HG03469 (cell line): ENCODE measurements around the gene ANKMY2.
"Not testable (repeated sequence)": the region's sequence is repeated elsewhere in the genome, so short reads cannot be mapped to it uniquely, and the experiment has no call there.

Source experiments
- ATAC-seq: cut with Tn5 transposase; IDR thresholded peaks from one replicate; pipeline ENCODE4 v1.9.1; 2021; ENCODE audit warnings: mild to moderate bottlenecking, moderate library complexity, moderate number of reproducible peaks; ENCODE audit not compliant: unreplicated experiment

The ANKMY2 gene

GRCh38 chr7:16627236-16627635, 18.3 kb downstream of the ANKMY2 start:
- ATAC-seq = no peak

DNA sequence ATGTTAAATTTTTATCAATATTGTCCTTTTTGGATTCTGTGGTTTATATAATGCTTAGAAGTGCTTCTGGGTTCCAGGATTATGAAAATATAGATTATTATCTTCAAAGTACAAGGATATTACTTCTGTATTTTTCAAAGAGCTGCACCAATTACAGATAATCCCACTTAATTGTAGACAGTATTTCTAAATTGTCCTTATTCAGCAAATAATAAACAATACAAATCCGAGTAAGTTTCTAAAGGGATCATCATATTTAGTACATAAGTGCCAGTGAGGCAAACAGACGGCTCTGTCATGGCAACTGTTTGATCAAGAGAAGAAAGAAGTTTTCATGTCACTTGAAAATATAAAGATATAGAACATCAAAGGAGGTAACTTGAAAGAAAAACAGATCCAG, 19.2 kb downstream of the ANKMY2 start:
- no peak for ATAC-seq

DNA sequence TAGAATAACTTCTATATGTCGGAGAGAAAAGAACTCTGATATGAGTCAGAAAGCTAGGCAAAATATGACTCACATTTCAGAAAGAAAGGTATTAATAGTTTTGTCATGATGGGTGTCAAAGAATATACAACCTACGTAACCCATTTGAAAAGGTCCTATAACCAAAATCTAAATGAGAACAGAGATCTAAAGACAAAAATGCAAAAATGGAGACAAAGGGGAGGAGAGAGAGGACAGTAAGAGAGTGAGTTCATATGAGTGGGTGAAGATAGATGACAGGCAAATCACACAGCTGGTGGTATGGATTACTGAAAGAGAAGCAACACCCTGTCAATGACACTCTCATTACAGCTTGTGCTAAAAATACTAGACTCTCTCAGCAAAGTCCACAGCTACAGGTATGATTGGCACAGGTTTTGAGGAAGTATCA, 25.6 kb downstream of the ANKMY2 start:
- peak; percentile 93 for ATAC-seq

GRCh38 chr7:16616542-16616941, 29.0 kb downstream of the ANKMY2 start:
- no peak for ATAC-seq

- ATAC-seq = no peak
Measured at GRCh38 chr7:16616122-16616521, 29.4 kb downstream of the ANKMY2 start.

DNA sequence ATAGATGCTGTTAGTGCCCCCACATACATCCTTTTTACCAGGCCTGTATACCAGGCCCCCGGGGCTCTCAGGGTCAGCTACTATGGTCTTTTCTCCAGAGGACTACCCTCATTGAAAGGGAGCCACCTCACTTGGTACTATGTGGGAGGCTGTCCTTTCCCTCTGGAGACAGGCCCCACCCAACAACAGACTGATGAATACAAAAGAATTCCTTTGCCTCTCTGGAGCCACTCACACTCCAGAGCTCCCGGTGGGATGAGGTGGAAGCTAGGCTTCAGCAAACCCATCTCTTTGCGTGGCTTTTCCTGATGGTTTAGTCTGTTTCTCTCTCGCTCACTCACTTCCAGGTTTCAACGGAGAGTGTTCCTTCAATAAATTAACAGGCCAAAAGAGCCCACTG, 30.3 kb downstream of the ANKMY2 start:
- no peak for ATAC-seq

GRCh38 chr7:16611711-16612110, 33.8 kb downstream of the ANKMY2 start:
- no peak for ATAC-seq

- ATAC-seq = peak; percentile 82
Measured at GRCh38 chr7:16609842-16610450, 35.6 kb downstream of the ANKMY2 start.

- ATAC-seq = no peak
Measured at GRCh38 chr7:16606704-16607103, 38.9 kb downstream of the ANKMY2 start.

DNA sequence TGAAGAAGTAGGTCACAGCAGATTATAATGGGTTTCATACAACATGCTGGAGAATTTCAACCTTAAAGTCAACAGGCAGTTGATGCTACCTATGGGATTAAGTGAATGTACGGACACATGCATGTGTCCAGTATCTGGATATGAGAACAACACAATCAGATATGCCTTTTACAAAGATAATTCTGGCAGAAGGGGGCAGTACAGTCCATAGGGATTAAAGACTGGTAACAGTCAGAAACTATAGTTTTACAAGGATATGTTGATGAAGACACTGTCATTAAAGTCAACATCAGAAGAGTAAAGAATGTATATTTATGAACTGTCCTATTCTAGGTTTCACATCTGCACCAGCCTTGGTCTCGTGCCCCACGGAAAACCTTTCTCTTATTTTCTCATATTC, 41.5 kb downstream of the ANKMY2 start:
- ATAC-seq = no peak

DNA sequence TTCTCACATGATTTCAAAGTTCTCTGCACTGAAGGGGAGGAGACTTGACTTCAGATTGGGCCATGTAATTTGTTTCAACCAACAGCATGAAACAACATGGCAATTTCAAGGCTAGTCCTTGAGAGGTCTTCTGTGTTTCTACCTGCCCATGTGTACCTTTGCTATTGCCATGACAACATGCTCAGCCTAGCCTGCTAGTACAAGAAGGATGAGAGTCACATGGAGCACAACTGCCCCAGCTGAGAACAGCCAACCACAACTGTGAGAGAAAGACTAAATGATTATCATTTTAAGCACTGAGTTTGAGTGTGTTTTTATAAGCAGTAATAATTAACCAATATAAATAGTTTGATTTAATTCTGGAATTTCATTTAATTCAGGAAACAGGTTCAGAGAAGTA, 41.9 kb downstream of the ANKMY2 start:
- ATAC-seq = no peak

DNA sequence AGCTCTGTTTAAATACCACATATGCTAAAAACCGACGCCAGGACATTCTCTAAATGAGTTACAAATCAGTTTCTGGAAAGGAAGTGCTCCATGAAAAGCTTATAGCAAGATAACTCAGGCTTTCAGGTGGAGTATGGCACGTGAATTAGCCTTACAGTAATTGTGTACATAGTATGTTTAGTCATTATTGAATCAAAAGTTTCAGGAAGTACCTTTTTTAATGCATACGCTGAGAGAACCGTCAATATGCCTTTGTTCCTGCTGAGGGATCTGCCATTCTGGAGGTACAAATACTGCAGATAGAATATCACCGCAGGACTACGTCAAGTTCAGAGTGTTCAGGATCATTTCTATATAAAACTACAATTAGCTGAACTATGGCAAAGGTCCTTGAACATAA, 45.7 kb downstream of the ANKMY2 start:
- no peak for ATAC-seq

GRCh38 chr7:16598015-16598414, 47.5 kb downstream of the ANKMY2 start:
- ATAC-seq = no peak

DNA sequence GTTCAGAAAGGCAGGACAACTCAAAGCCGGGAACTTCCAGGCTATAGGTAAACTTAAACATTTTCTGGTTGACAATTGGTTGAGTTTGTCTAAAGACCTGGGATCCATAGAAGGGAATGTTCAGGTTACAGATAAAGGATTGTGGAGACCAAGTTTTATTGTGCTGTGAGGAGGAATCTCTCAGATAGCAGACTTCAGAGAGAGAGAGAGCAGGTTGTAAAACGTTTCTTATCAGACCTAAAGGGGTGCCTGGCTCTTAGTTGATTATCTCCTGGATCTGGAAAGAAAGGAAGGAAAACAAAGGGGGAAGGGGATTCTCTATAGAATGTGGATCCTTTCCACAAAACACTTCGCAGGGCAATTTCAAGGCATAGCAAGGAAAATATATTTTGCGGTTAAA, 50.0 kb downstream of the ANKMY2 start:
- not testable (repeated sequence) for ATAC-seq

- ATAC-seq = no peak
Measured at GRCh38 chr7:16594676-16595075, 50.9 kb downstream of the ANKMY2 start.

DNA sequence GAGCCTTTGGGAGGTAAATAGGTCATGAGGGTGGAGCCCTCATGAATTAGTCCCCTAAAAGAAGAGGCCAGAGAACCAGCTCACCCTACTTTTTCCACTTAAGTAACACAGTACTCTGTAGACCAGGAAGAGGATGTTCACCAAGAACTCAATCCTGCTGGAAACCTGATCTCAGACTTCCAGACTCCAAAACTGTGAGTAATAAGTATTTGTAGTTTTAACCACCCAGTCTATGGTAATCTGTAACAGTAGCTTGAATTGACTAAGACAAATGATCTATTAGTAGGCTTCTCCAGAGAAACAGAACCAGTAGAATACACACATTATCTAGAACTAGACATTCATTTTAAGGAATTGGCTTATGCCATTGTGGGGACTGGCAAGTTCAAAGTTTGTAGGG, 51.5 kb downstream of the ANKMY2 start:
- ATAC-seq = no peak

- ATAC-seq = no peak
Measured at GRCh38 chr7:16592395-16592794, 53.2 kb downstream of the ANKMY2 start.

DNA sequence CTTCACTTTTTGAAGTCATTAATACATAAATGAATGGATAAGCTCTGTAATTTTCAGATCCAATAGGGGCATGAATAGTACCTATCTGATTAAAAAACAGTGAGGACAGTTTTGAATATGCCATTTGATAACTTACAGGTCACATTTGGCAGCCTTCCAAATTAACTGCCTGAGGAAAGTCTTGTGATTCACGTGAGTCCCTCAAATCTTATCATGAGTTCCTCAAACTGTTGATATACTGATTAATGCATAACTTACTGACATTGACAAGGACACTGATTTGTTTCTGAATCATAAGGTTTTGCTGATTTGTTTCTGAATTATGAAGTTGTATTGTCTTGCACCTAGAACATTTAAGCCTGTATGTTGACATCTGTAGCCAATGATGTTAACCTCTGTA, 55.1 kb downstream of the ANKMY2 start:
- no peak for ATAC-seq

- ATAC-seq = no peak
Measured at GRCh38 chr7:16589881-16590280, 55.7 kb downstream of the ANKMY2 start.

DNA sequence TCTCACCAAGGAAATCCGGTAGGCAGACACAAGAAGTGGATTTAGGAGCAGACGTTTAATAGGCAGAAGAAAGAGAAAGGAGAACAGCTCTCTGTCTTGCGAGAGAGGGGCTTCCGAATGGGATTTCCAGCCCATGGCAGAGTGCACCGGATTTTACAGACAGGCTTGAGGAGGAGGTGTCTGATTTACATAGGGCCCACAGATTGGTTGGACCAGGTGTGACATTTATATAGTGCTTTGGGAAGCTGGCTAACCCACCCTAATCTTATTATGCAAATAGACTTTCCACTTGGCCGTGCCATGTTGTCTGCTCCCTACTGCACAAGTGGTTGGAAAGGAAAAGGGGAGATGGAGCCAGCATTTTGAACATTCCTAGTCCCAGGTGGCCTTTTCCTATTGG, 57.8 kb downstream of the ANKMY2 start:
- no peak for ATAC-seq

DNA sequence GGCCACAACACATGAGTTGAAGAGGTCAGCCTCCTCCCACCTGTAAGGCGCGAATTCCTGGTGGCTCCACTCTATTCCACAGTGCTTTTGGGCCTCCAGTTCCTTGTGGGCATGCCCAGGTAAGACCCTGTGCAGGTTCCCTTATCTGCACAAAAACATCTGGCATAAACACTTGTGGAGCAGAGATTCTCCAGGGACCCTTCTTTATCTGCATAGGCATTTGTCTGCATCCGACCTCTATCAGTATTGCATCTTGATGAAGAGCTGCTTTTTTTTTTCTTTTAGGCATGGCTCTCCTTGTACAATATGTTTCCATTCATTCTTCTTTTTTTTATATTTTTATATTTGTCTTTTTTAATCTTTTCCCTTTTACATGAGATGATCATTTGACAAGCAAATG, 58.4 kb downstream of the ANKMY2 start:
- ATAC-seq = no peak

DNA sequence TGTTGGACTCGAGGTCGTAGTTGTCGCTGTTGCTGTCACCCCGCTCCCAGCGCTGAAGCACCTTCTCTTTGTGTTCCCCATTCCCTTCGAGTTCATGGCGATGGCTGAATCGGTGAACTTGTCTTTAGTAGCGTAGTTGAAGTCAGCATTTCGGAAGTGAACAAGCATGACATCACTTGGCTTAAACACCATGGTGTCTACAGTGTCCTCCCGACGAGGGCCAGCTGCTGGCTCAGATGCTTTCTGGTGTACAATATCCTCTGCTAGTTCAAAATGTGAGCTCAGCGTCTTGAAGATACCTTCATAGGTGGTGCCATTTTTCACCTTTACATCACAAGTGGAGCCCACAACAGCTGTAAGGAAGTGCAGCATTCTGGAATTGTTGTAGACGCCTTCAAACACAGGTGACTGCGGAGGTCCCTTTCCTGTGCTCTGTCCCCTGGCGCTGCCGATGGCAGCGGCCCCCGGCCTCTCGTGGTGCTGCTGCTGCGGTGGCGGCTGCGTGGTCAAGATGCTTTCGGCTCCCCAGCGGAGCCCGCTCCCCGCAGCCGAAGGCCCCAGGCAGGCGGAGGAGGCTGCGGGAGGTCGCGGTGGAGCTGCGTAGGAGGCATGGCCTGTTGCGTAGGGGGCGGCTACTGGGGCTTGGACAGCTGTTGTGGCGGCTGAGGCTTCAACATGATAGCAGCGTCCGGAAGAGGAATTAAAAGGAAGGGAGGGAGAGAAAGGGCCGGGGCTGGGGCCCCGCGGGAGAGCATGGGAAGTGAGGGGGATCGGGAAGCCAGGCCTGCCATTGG, 59.3 kb downstream of the ANKMY2 start:
- no peak for ATAC-seq

DNA sequence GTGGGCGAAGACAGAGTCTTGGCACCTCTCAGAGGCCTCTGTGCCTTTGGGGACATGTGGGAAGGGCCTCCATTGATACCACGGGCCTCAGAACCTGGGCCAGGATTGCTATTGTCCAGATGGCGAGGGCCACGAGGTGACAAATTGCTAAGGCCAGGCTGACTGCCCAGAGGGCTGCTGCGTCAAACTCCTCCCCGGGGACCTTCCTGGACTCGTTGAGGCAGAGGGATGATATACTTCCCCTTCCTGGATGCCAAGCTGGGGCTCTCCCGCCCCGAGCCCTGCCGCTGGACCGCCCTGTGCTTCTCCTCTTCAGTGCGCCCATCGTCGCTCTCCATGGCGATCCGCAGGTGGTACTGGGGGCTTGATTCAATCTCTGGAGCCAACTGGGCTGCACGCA, 60.0 kb downstream of the ANKMY2 start:
- no peak for ATAC-seq
